Fibroblast of lung (primary cell): Measurements from ENCODE around the gene AATK. TPM values are rescaled to one million over a fixed set of nuclear protein-coding genes. Genes with fewer than 3 reads are reported as not detected.
"Not testable (repeated sequence)": the region's sequence is repeated elsewhere in the genome, so short reads cannot be mapped to it uniquely, and the experiment has no call there.

ENCODE experiments used
- DNase-seq, 2 donors: peaks; one replicate each; pipeline versions ENCODE4 v3.0.0 to v3.0.0-alpha.2; 2010; ENCODE audit warnings: low read depth in 2 of 2
- H2AFZ ChIP-seq: 2 replicates; pipeline ENCODE4 v1.5.1; 2012; ENCODE audit warnings: low read length, control low read depth, inconsistent platforms
- H3K27ac ChIP-seq: 2 replicates; pipeline ENCODE4 v1.5.1; 2011; ENCODE audit warnings: low read length, control low read depth; ENCODE audit not compliant: insufficient read depth
- H3K27me3 ChIP-seq: 2 replicates; pipeline ENCODE4 v1.5.1; 2011; ENCODE audit warnings: mild to moderate bottlenecking, low read length; ENCODE audit not compliant: control insufficient read depth, insufficient read depth
- H3K36me3 ChIP-seq: 2 replicates; pipeline ENCODE4 v1.5.1; 2011; ENCODE audit warnings: low read length; ENCODE audit not compliant: control insufficient read depth, insufficient read depth
- H3K4me1 ChIP-seq: 2 replicates; pipeline ENCODE4 v1.5.1; 2011; ENCODE audit warnings: low read length; ENCODE audit not compliant: control insufficient read depth, insufficient read depth; ENCODE audit errors: extremely low read depth
- H3K4me2 ChIP-seq: 2 replicates; pipeline ENCODE4 v1.5.1; 2011; ENCODE audit warnings: low read length, control low read depth; ENCODE audit not compliant: insufficient read depth; ENCODE audit errors: extremely low read depth
- H3K4me3 ChIP-seq, 4 experiments: fragments of 200-600 bp in 1 of 4; sonication (generic) in 1 of 4; replicated peaks in 1 of 4; 2 replicates each; pipeline ENCODE4 v1.5.1; 2011 to 2016; ENCODE audit warnings: low read length in 4 of 4, low read depth in 3 of 4, mild to moderate bottlenecking in 3 of 4, control low read depth in 2 of 4, inconsistent platforms in 1 of 4, mixed read lengths in 1 of 4; ENCODE audit not compliant: insufficient read depth in 1 of 4; ENCODE audit errors: control extremely low read depth in 1 of 4
- H3K79me2 ChIP-seq: 2 replicates; pipeline ENCODE4 v1.5.1; 2012; ENCODE audit warnings: mild to moderate bottlenecking, low read length, inconsistent platforms; ENCODE audit not compliant: control insufficient read depth, insufficient read depth
- H3K9ac ChIP-seq: 2 replicates; pipeline ENCODE4 v1.5.1; 2011; ENCODE audit warnings: mild to moderate bottlenecking, low read length, control low read depth; ENCODE audit not compliant: insufficient read depth
- H3K9me3 ChIP-seq: 2 replicates; pipeline ENCODE4 v1.5.1; 2012; ENCODE audit warnings: low read depth, low read length; ENCODE audit not compliant: control insufficient read depth, insufficient read depth
- H4K20me1 ChIP-seq: 2 replicates; pipeline ENCODE4 v1.5.1; 2011; ENCODE audit warnings: low read length; ENCODE audit not compliant: control insufficient read depth, insufficient read depth; ENCODE audit errors: extremely low read depth
- EZH2 ChIP-seq: IDR thresholded peaks from 2 replicates; pipeline ENCODE4 v1.5.1; 2012; ENCODE audit warnings: low read length, control low read depth, mild to moderate bottlenecking; ENCODE audit errors: missing control alignments
- polyA plus RNA-seq, 2 donors: library from polyadenylated mRNA; depleted of rRNA in 1 of 2; stranded (reverse) in 1 of 2; unstranded in 1 of 2; fragments of >200 nt; gene quantifications; 2 replicates each; pipeline ENCODE4 v1.2.1, GENCODE V29; 2011 to 2012; ENCODE audit warnings: missing spikeins in 1 of 2
- total RNA-seq: library from RNA; depleted of rRNA; stranded (reverse); fragments of >200 nt; gene quantifications from 2 replicates; pipeline ENCODE4 v1.2.1, GENCODE V29; 2014
- TF ChIP-seq, protein P1 (sequence below), 2 donors: IDR thresholded peaks in 1 of 2; conservative IDR thresholded peaks in 1 of 2; 1 replicate in 1 of 2; 2 replicates in 1 of 2; pipeline ENCODE4 v1.5.1; 2011 to 2012; ENCODE audit warnings: low read length in 2 of 2, control low read depth in 1 of 2, inconsistent platforms in 1 of 2, low read depth in 1 of 2, mild to moderate bottlenecking in 1 of 2

AATK gene
- total and polyA plus RNA-seq, 2 donors (not counting 1 experiment from before 2014, with no cell fraction given): 0.16 to 0.50 TPM

DNA sequence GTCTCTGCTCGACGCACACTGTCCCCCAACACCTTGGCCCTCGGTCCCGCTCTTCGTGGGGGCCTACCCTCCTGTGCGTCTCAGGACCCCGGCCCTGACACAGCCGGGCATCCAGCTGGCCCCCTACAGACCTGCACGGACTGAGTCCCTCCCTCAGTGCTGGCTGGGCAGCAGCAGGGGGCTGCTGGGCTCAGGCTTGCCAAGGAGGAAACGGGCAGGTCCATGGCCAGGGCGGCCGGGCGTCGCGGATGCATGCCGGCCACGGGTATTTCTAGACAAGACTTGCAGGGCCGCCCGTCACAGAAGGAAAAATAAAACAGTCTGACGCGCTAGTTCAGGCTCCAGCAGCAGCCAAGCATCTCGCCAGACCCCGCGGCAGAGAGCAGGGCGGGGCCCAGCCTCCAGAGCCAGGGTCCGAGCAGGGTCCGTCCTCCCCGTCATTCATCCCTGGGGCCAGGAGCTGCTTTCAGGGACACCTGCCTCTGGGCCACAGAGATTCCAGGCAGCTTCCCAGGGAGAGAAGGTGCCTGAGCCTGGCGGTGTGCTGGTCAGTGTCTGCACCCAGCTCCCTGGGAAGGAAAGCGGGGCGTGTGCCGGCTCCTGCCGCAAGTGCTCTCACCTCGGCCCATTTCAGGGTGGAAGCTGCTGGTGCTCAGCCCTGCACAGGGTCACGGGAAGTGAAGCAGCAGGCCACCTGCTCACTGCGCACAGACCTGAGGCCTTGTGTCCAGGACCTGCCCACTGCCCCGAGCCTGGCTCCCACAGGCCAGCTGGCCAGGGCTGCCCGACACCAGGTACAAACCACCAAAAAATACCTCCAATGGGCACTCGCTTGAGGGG, 8.0 kb downstream of the AATK start:
- H3K4me1 ChIP-seq: no peaks in the 10 kb centered on the region
- H3K4me3 ChIP-seq: no peak overlapping the region
- H3K36me3 ChIP-seq: no peaks in the 10 kb centered on the region
- TF ChIP-seq, protein P1, sequence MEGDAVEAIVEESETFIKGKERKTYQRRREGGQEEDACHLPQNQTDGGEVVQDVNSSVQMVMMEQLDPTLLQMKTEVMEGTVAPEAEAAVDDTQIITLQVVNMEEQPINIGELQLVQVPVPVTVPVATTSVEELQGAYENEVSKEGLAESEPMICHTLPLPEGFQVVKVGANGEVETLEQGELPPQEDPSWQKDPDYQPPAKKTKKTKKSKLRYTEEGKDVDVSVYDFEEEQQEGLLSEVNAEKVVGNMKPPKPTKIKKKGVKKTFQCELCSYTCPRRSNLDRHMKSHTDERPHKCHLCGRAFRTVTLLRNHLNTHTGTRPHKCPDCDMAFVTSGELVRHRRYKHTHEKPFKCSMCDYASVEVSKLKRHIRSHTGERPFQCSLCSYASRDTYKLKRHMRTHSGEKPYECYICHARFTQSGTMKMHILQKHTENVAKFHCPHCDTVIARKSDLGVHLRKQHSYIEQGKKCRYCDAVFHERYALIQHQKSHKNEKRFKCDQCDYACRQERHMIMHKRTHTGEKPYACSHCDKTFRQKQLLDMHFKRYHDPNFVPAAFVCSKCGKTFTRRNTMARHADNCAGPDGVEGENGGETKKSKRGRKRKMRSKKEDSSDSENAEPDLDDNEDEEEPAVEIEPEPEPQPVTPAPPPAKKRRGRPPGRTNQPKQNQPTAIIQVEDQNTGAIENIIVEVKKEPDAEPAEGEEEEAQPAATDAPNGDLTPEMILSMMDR (conservative IDR thresholded peaks at IDR 0.05 in 1 of 2, IDR thresholded peaks at IDR 0.05 in 1 of 2; ENCODE audit: low read depth in 1 of 2, low read length in 2 of 2): no peak
- TF ChIP-seq EZH2: no peak
- no peaks in the 10 kb centered on the region for H3K27me3 ChIP-seq
- no peak for DNase-seq
- H3K9me3 ChIP-seq: no peaks in the 10 kb centered on the region
- H3K4me2 ChIP-seq: no peak overlapping the region
- no peak overlapping the region for H3K27ac ChIP-seq
- no peak overlapping the region for H3K9ac ChIP-seq
- no peak overlapping the region for H2AFZ ChIP-seq
- no peaks in the 10 kb centered on the region for H4K20me1 ChIP-seq
- no peaks in the 10 kb centered on the region for H3K79me2 ChIP-seq

DNA sequence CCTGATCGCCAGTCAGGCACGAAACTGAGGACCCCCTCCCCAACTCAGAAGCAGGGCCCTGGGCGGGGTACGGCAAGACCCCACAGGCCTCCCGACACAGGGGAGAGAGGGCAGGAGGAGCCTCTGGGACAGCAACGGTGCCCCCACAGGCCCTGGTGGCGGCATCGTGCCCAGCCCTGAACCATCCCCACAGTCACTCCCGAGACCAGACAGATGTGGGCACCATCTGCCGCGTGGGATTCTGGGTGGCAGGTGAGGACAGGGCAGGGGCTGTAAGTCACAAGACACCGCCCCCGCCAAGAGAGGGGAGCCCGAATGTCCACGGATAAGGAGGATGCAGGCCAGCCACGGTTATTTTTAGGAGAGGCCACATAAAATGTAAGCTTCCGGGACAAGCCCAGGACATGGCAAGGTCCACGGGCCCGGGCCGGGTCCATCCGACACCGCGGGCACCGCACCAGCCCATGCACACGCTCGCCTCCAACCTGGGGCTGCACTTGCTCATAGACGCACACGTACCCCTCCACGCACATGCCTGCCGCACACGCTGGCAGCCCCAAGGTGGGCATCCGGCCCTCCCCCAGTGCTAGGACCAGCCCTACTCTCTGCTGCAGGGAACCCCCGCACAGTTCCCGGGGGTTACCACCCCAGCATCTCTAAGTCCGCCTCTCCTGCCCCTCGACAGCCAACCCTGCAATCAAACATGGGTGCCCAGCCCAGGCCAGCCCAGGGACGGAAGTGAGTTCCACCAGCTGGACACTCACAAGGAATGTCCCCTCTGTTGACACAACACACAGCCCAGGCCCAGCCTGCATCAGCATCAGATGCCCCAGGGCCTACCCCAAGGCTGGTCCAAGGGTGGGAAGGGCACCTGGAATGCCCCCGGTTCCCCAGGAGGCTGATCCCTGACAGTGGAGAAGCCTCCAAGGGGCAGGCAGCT, 8.9 kb downstream of the AATK start:
- DNase-seq: no peak
- Histone ChIP-seq H4K20me1 (no peaks in the 10 kb centered on the region), H3K4me1 (no peaks in the 10 kb centered on the region), H3K27ac (no peak overlapping the region), H3K27me3 (no peaks in the 10 kb centered on the region), H3K4me2 (no peak overlapping the region), H2AFZ (no peak overlapping the region), H3K36me3 (no peaks in the 10 kb centered on the region), H3K9ac (no peak overlapping the region), H3K9me3 (no peaks in the 10 kb centered on the region), H3K79me2 (no peaks in the 10 kb centered on the region), H3K4me3 (no peak overlapping the region)
- TF ChIP-seq, protein P1 (conservative IDR thresholded peaks at IDR 0.05 in 1 of 2, IDR thresholded peaks at IDR 0.05 in 1 of 2; ENCODE audit: low read depth in 1 of 2, low read length in 2 of 2): no peak
- TF ChIP-seq EZH2: no peak

DNA sequence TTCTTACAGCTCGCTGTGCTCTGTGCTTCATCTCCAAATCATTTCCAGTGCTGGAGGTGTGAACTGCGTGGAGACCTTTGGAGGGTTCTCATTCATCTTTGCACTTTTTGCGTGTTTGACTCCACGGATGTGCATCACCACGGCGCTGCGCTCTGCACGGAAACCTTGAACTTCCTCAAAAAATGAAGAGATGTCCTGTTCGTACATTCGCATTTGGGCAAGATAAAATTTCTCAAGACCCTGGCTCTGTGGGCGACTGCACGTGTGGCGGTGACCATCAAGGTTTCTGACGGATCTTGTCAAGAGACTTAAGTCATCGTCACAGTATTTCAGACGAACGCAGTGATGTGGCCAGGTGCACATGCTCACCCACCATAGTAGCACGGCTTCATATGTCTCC, 11.1 kb downstream of the AATK start:
- Histone ChIP-seq H3K36me3 (no peaks in the 10 kb centered on the region), H3K4me1 (no peaks in the 10 kb centered on the region), H4K20me1 (no peaks in the 10 kb centered on the region), H3K27me3 (no peaks in the 10 kb centered on the region), H3K4me3 (no peak overlapping the region), H3K9me3 (no peaks in the 10 kb centered on the region), H3K9ac (no peak overlapping the region), H2AFZ (no peak overlapping the region), H3K4me2 (no peak overlapping the region), H3K79me2 (no peaks in the 10 kb centered on the region), H3K27ac (no peak overlapping the region)
- DNase-seq: no peak
- TF ChIP-seq EZH2: no peak
- TF ChIP-seq, protein P1 (conservative IDR thresholded peaks at IDR 0.05 in 1 of 2, IDR thresholded peaks at IDR 0.05 in 1 of 2; ENCODE audit: low read depth in 1 of 2, low read length in 2 of 2): no peak

DNA sequence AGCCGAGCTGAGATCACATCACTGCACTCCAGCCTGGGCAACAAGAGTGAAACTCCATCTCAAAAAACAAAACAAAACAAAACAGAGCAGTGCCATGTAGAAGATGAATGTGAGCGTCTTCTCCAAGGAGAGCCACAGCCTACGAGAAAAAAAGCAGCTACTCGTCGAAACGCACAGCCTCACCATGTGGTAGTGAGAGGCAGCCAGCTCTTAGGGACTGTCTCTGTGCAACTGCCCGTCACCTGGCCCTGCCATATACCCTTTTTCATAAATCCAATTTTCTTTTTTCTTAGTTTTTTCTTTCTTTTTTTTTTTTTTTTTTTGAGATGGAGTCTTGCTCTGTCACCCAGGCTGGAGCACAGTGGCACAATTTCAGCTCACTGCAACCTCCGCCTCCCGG, 12.0 kb downstream of the AATK start:
- not testable (repeated sequence) for H3K27me3 ChIP-seq, DNase-seq, H3K36me3 ChIP-seq, H3K27ac ChIP-seq, H3K9me3 ChIP-seq, H3K4me1 ChIP-seq, H3K4me2 ChIP-seq, H3K4me3 ChIP-seq, H3K79me2 ChIP-seq, H4K20me1 ChIP-seq, H3K9ac ChIP-seq, H2AFZ ChIP-seq
